CD14-positive monocyte (primary cell): ENCODE data around the gene CAPG. TPM values are rescaled to one million over a fixed set of nuclear protein-coding genes. Genes with fewer than 3 reads are reported as not detected.
"Not testable (repeated sequence)": the region's sequence is repeated elsewhere in the genome, so short reads cannot be mapped to it uniquely, and the experiment has no call there.

ENCODE experiments used
- DNase-seq, 3 donors: peaks; one replicate each; pipeline ENCODE4 v3.0.0-alpha.2; 2011 to 2022
- H2AFZ ChIP-seq: 2 replicates; pipeline ENCODE4 v1.6.0; 2012; ENCODE audit warnings: mild to moderate bottlenecking, low read depth, low read length, inconsistent platforms; ENCODE audit not compliant: insufficient read depth, poor library complexity, severe bottlenecking
- H3K27ac ChIP-seq, 2 donors: 1 replicate in 1 of 2; 2 replicates in 1 of 2; pipeline ENCODE4 v1.5.1; 2012 to 2013; ENCODE audit warnings: low read length in 2 of 2, control low read depth in 1 of 2, inconsistent platforms in 1 of 2, low read depth in 1 of 2, mild to moderate bottlenecking in 1 of 2
- H3K27me3 ChIP-seq, 2 donors: one replicate each; pipeline versions ENCODE4 v1.6.0 to v1.6.1; 2011 to 2013; ENCODE audit warnings: low read length in 2 of 2; ENCODE audit not compliant: control insufficient read depth in 2 of 2, insufficient read depth in 2 of 2
- H3K36me3 ChIP-seq, 2 donors: replicated peaks in 1 of 2; 1 replicate in 1 of 2; 2 replicates in 1 of 2; pipeline versions ENCODE4 v1.5.1 to v1.6.1; 2012 to 2013; ENCODE audit warnings: low read length in 2 of 2, control low read depth in 1 of 2, inconsistent platforms in 1 of 2, mild to moderate bottlenecking in 1 of 2; ENCODE audit not compliant: insufficient read depth in 2 of 2, control insufficient read depth in 1 of 2
- H3K4me1 ChIP-seq, 2 donors: 1 replicate in 1 of 2; 2 replicates in 1 of 2; pipeline versions ENCODE4 v1.5.1 to v1.6.1; 2012 to 2013; ENCODE audit warnings: low read length in 2 of 2, control low read depth in 1 of 2, inconsistent platforms in 1 of 2, mild to moderate bottlenecking in 1 of 2, moderate library complexity in 1 of 2; ENCODE audit not compliant: insufficient read depth in 2 of 2, control insufficient read depth in 1 of 2
- H3K4me2 ChIP-seq: replicated peaks from 2 replicates; pipeline ENCODE3; 2012; ENCODE audit warnings: low read length, moderate library complexity, mild to moderate bottlenecking; ENCODE audit not compliant: poor library complexity, severe bottlenecking; ENCODE audit errors: extremely low read depth
- H3K4me3 ChIP-seq, 3 experiments: fragments of 200-600 bp in 1 of 3; sonication (generic) in 1 of 3; replicated peaks in 1 of 3; 1 replicate in 2 of 3; 2 replicates in 1 of 3; pipeline ENCODE4 v1.5.1; 2011 to 2013; ENCODE audit warnings: low read length in 3 of 3, mild to moderate bottlenecking in 3 of 3, control low read depth in 2 of 3, low read depth in 2 of 3, inconsistent platforms in 1 of 3, moderate library complexity in 1 of 3
- H3K79me2 ChIP-seq: 2 replicates; pipeline ENCODE4 v1.6.0; 2012; ENCODE audit warnings: mild to moderate bottlenecking, control low read depth, inconsistent platforms, low read length, moderate library complexity; ENCODE audit not compliant: insufficient read depth
- H3K9ac ChIP-seq: 2 replicates; pipeline ENCODE4 v1.6.0; 2017; ENCODE audit warnings: low read length, mild to moderate bottlenecking; ENCODE audit not compliant: insufficient read depth, poor library complexity, severe bottlenecking
- H3K9me3 ChIP-seq, 2 donors: replicated peaks in 1 of 2; 1 replicate in 1 of 2; 2 replicates in 1 of 2; pipeline versions ENCODE4 v1.5.1 to v1.6.1; 2012 to 2013; ENCODE audit warnings: low read length in 2 of 2, control low read depth in 1 of 2; ENCODE audit not compliant: control insufficient read depth in 1 of 2, insufficient read depth in 1 of 2
- H4K20me1 ChIP-seq: 2 replicates; pipeline ENCODE4 v1.6.0; 2012; ENCODE audit warnings: mild to moderate bottlenecking, low read length, control low read depth, moderate library complexity; ENCODE audit not compliant: insufficient read depth
- H3K27ac Mint-ChIP-seq, 7 donors: one replicate each; pipeline ENCODE4 v1.8.0; 2020; ENCODE audit warnings: mild to moderate bottlenecking in 7 of 7, mixed read lengths in 7 of 7, moderate library complexity in 6 of 7, inconsistent platforms in 2 of 7
- H3K27me3 Mint-ChIP-seq, 3 donors: one replicate each; pipeline ENCODE4 v1.8.0; 2021 to 2022; ENCODE audit warnings: low read depth in 3 of 3, mild to moderate bottlenecking in 3 of 3, mixed read lengths in 3 of 3, moderate library complexity in 3 of 3, inconsistent platforms in 1 of 3
- H3K36me3 Mint-ChIP-seq, 2 donors: one replicate each; pipeline ENCODE4 v1.8.0; 2020; ENCODE audit warnings: mixed read lengths in 2 of 2, inconsistent platforms in 1 of 2, mild to moderate bottlenecking in 1 of 2
- H3K4me1 Mint-ChIP-seq: one replicate; pipeline ENCODE4 v1.8.0; 2020; ENCODE audit warnings: mild to moderate bottlenecking, mixed read lengths
- H3K4me3 Mint-ChIP-seq, 2 donors: one replicate each; pipeline ENCODE4 v1.8.0; 2020; ENCODE audit warnings: mild to moderate bottlenecking in 2 of 2, mixed read lengths in 2 of 2, moderate library complexity in 1 of 2
- H3K9me3 Mint-ChIP-seq, 7 donors: one replicate each; pipeline ENCODE4 v1.8.0; 2020 to 2022; ENCODE audit warnings: mixed read lengths in 7 of 7, mild to moderate bottlenecking in 6 of 7, moderate library complexity in 6 of 7, inconsistent platforms in 2 of 7
- CTCF ChIP-seq: fragments of 200-600 bp; IDR thresholded peaks from one replicate; pipeline ENCODE4 v1.8.0; 2022; ENCODE audit warnings: antibody characterized with exemption, mild to moderate bottlenecking
- WGBS: methylation state at CpG from one replicate; pipeline ENCODE4 v1.1.5; 2013; ENCODE audit warnings: missing lambda C conversion rate; ENCODE audit not compliant: insufficient coverage; 5-methylcytosine and 5-hydroxymethylcytosine counted together
- intact Hi-C, 2 donors: fragments of 100-400 bp; cut with micrococcal nuclease; formaldehyde crosslinking; loops; one replicate each; pipeline versions ENCODE4 v1.15.0 to v1.15.1; 2023
- polyA plus RNA-seq, 3 donors: library from polyadenylated mRNA; depleted of rRNA in 1 of 3; unstranded in 2 of 3; stranded (reverse) in 1 of 3; fragments of 300-500 nt in 2 of 3; fragments of >200 nt in 1 of 3; fragmentation: Illumina TruSeq in 2 of 3; gene quantifications; 1 replicate in 2 of 3; 2 replicates in 1 of 3; pipeline ENCODE4 v1.2.3, GENCODE V29; 2012 to 2021

Gene CAPG
- polyA plus RNA-seq, 3 donors, result 474 to 847 (median 631) TPM

DNA sequence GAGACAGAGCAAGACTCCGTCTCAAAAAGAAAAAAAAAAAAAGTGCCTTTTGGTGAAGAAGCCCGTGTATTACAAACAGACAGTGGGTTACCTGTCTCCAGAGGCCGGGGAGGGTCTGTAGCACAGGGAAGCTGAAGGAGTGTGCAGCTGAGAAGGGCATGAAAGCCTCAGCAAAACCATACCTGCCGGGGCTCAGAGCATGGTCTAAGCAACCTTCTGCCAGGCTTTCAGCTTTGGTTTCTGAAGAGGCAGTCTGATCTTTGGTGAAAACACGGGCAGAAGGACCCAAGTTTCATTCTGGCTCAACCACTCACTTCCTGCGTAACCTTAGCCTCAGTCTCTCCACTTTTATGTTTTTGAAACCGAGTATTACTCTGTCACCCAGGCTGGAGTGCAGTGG is 29.8 kb upstream of the CAPG start:
- no peak overlapping the region for H3K27ac ChIP-seq
- TF ChIP-seq CTCF, result no peak
- H3K79me2 ChIP-seq, result no peaks in the 10 kb centered on the region
- WGBS, result 90% methylated on average over 7 of the region's 7 CpGs
- peaks cover 0 to 7% (median 5%) of the 10 kb centered on the region in 3 donors for H3K27me3 Mint-ChIP-seq
- H3K4me1 Mint-ChIP-seq, result peaks cover 49% of the 10 kb centered on the region
- intact Hi-C loops, result loop anchor here (5.0 kb wide), 2 partner anchors 57 to 97 kb away; partner anchors contain the start of gene MAT2A (in 2 of the 2)
- H3K27me3 ChIP-seq, result no peaks in the 10 kb centered on the region
- no peaks in the 10 kb centered on the region for H3K9me3 Mint-ChIP-seq
- H3K9ac ChIP-seq, result no peak overlapping the region
- no peak overlapping the region for H3K4me2 ChIP-seq
- peaks cover 49 to 53% of the 10 kb centered on the region in 2 donors for H3K4me1 ChIP-seq
- H3K9me3 ChIP-seq, result no peaks in the 10 kb centered on the region
- H3K36me3 Mint-ChIP-seq, result no peaks in the 10 kb centered on the region
- peak overlapping the region in 3 of 7 donors; percentile 37 to 100 (median 99) for H3K27ac Mint-ChIP-seq
- no peak overlapping the region for H3K4me3 ChIP-seq
- H3K4me3 Mint-ChIP-seq, result no peak overlapping the region
- DNase-seq, result no peak
- no peaks in the 10 kb centered on the region for H4K20me1 ChIP-seq
- no peaks in the 10 kb centered on the region for H3K36me3 ChIP-seq
- H2AFZ ChIP-seq, result no peak overlapping the region

DNA sequence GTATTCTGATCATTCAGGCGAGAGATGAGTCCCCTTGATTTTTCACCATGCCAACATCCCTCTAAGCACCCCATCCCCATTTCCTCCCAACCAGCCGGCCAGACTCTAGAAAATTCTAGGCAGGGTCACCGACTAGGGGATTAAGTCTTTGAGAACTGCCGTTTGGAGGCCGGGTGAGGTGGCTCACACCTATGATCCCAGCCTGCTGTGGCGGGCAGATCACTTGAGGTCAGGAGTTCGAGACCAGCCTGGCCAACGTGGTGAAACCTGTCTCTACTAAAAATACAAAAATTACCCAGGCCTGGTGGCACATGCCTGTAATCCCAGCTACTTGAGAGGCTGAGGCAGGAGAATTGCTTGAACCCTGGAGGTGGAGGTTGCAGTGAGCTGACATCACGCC is 29.4 kb upstream of the CAPG start:
- Mint-ChIP-seq H3K27ac (peak overlapping the region; percentile 98 to 100 (median 99)), H3K4me1 (peaks cover 52% of the 10 kb centered on the region)
- H3K9ac ChIP-seq, H3K9me3 ChIP-seq, H3K4me2 ChIP-seq, H3K36me3 ChIP-seq, H3K4me3 ChIP-seq, H3K36me3 Mint-ChIP-seq, H2AFZ ChIP-seq, H3K4me3 Mint-ChIP-seq, DNase-seq, H4K20me1 ChIP-seq, H3K27me3 Mint-ChIP-seq, H3K9me3 Mint-ChIP-seq, H3K79me2 ChIP-seq, H3K27me3 ChIP-seq: not testable (repeated sequence)
- intact Hi-C loops, result loop anchor here (5.0 kb wide), 2 partner anchors 58 to 98 kb away; partner anchors contain the start of gene MAT2A (in 2 of the 2)
- 100% methylated on average over 6 of the region's 9 CpGs for WGBS
- peaks cover 53 to 57% of the 10 kb centered on the region in 2 donors for H3K4me1 ChIP-seq
- peak overlapping the region in 1 of 2 donors; percentile 98 for H3K27ac ChIP-seq
